Keratinocyte (primary cell): Measurements from ENCODE around the gene LCMT1. TPM values are rescaled to one million over a fixed set of nuclear protein-coding genes. Genes with fewer than 3 reads are reported as not detected.

Experiments
- DNase-seq: peaks from one replicate; pipeline ENCODE4 v3.0.0-alpha.2; 2011; ENCODE audit warnings: low read depth, missing footprints, low spot score
- FAIRE-seq: peaks from 2 replicates; lab custom pipeline; 2011; peaks lifted over from hg19 to GRCh38; lab: Jason Lieb, UNC
- H2AFZ ChIP-seq: 2 replicates; pipeline ENCODE4 v1.6.0; 2012; ENCODE audit warnings: low read length, control low read depth, inconsistent platforms; ENCODE audit not compliant: control insufficient read depth
- H3K27ac ChIP-seq: 2 replicates; pipeline ENCODE4 v1.5.1; 2011; ENCODE audit warnings: low read length; ENCODE audit not compliant: control insufficient read depth, insufficient read depth
- H3K27me3 ChIP-seq: 3 replicates; pipeline ENCODE4 v1.6.0; 2011; ENCODE audit warnings: low read length; ENCODE audit not compliant: control insufficient read depth, insufficient read depth; ENCODE audit errors: extremely low read depth
- H3K36me3 ChIP-seq, 2 experiments: 2 replicates in 1 of 2; 3 replicates in 1 of 2; pipeline ENCODE4 v1.5.1; 2011; ENCODE audit warnings: low read length in 2 of 2, mild to moderate bottlenecking in 1 of 2; ENCODE audit not compliant: control insufficient read depth in 2 of 2, insufficient read depth in 2 of 2; ENCODE audit errors: extremely low read depth in 1 of 2
- H3K4me1 ChIP-seq: 3 replicates; pipeline ENCODE4 v1.5.1; 2011; ENCODE audit warnings: low read length; ENCODE audit not compliant: control insufficient read depth, insufficient read depth; ENCODE audit errors: extremely low read depth
- H3K4me2 ChIP-seq: 3 replicates; pipeline ENCODE4 v1.6.0; 2011; ENCODE audit warnings: low read depth, low read length; ENCODE audit not compliant: control insufficient read depth, insufficient read depth; ENCODE audit errors: extremely low read depth
- H3K4me3 ChIP-seq, 3 experiments: fragments of 200-600 bp in 1 of 3; sonication (generic) in 1 of 3; 2 replicates in 2 of 3; 3 replicates in 1 of 3; pipeline ENCODE4 v1.5.1; 2011 to 2016; ENCODE audit warnings: low read length in 3 of 3, mild to moderate bottlenecking in 3 of 3, control low read depth in 2 of 3, inconsistent platforms in 1 of 3, low read depth in 1 of 3, mixed read lengths in 1 of 3, mixed run types in 1 of 3, moderate library complexity in 1 of 3; ENCODE audit not compliant: control insufficient read depth in 2 of 3, insufficient read depth in 2 of 3; ENCODE audit errors: extremely low read depth in 1 of 3
- H3K79me2 ChIP-seq: 2 replicates; pipeline ENCODE4 v1.6.0; 2012; ENCODE audit warnings: low read length; ENCODE audit not compliant: control insufficient read depth, insufficient read depth
- H3K9ac ChIP-seq: 3 replicates; pipeline ENCODE4 v1.6.0; 2011; ENCODE audit warnings: low read length; ENCODE audit not compliant: control insufficient read depth, insufficient read depth; ENCODE audit errors: extremely low read depth
- H3K9me1 ChIP-seq: 3 replicates; pipeline ENCODE4 v1.6.0; 2011; ENCODE audit warnings: low read length; ENCODE audit not compliant: control insufficient read depth, insufficient read depth; ENCODE audit errors: extremely low read depth
- H3K9me3 ChIP-seq: 2 replicates; pipeline ENCODE4 v1.5.1; 2012; ENCODE audit warnings: low read depth, low read length; ENCODE audit not compliant: control insufficient read depth
- H4K20me1 ChIP-seq: 3 replicates; pipeline ENCODE4 v1.6.0; 2011; ENCODE audit warnings: low read length; ENCODE audit not compliant: control insufficient read depth, insufficient read depth; ENCODE audit errors: extremely low read depth
- CTCF ChIP-seq, 3 experiments: IDR thresholded peaks in 1 of 3; conservative IDR thresholded peaks in 1 of 3; optimal IDR thresholded peaks in 1 of 3; 2 replicates in 2 of 3; 3 replicates in 1 of 3; pipeline versions ENCODE3 to v1.5.1; 2011; ENCODE audit warnings: low read length in 3 of 3, mild to moderate bottlenecking in 3 of 3, moderate library complexity in 2 of 3, control low read depth in 1 of 3, inconsistent platforms in 1 of 3; ENCODE audit not compliant: insufficient read depth in 2 of 3; ENCODE audit errors: extremely low read depth in 1 of 3
- EZH2 ChIP-seq: IDR thresholded peaks from one replicate; pipeline ENCODE4 v1.6.1; 2012; ENCODE audit warnings: inconsistent platforms, mild to moderate bottlenecking, low read length, moderate library complexity
- dilution Hi-C: fragments of 300-500 bp; cut with MboI; formaldehyde crosslinking; loops from one replicate; pipeline ENCODE4 v1.7.0; 2020; ENCODE audit warnings: low sequenced_read_pairs; ENCODE audit not compliant: extremely low pct_ligation_motif_present
- polyA plus RNA-seq, 5 experiments: library from polyadenylated mRNA; depleted of rRNA in 3 of 5; stranded (reverse) in 3 of 5; stranded (forward) in 1 of 5; unstranded in 1 of 5; fragments of >200 nt; gene quantifications; 1 replicate in 1 of 5; 2 replicates in 3 of 5; 3 replicates in 1 of 5; pipeline versions ENCODE4 v1.2.1 to v1.2.3, GENCODE V29; 2011 to 2012; ENCODE audit warnings: missing spikeins in 2 of 5, low read depth in 1 of 5, low replicate concordance in 1 of 5

Gene LCMT1
- polyA plus RNA-seq, 1 donor (not counting 4 experiments of a cell fraction or from before 2014, with no cell fraction given) = 30.3 TPM

- no peak overlapping the region for H3K9ac ChIP-seq
- no peaks in the 10 kb centered on the region for H3K36me3 ChIP-seq
- H2AFZ ChIP-seq = no peak overlapping the region
- H3K27ac ChIP-seq = no peak overlapping the region
- no peaks in the 10 kb centered on the region for H3K79me2 ChIP-seq
- H3K9me1 ChIP-seq = no peaks in the 10 kb centered on the region
- H3K4me1 ChIP-seq = no peaks in the 10 kb centered on the region
- FAIRE-seq (no peak), DNase-seq (no peak)
- no peaks in the 10 kb centered on the region for H4K20me1 ChIP-seq
- TF ChIP-seq EZH2 (no peak), CTCF (optimal IDR thresholded peaks at IDR 0.05 in 1 of 3, IDR thresholded peaks at IDR 0.05 in 1 of 3, conservative IDR thresholded peaks at IDR 0.05 in 1 of 3; ENCODE audit: extremely low read depth in 1 of 3, insufficient read depth in 2 of 3, low read length in 3 of 3) (no peak)
- dilution Hi-C loops = no loop called here
- H3K4me2 ChIP-seq = no peak overlapping the region
- H3K4me3 ChIP-seq = no peak overlapping the region
- no peaks in the 10 kb centered on the region for H3K9me3 ChIP-seq
- H3K27me3 ChIP-seq = no peaks in the 10 kb centered on the region
Measured at GRCh38 chr16:25184771-25185170, 73.2 kb downstream of the LCMT1 start.

DNA sequence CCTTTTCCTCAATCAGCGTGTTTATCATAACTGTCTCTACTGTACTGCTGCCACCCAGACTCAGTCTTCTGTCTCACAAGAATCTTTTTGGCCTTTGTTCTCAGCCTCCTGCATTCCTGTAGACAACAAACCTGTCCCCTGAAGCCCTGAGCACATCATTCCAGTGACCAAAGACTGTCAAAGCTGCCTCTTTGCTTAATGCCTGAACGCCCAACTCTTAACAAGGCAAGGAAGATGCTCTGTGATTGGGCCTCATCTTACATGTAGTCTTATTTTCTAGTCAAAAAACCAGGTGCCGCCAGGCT, 75.9 kb downstream of the LCMT1 start:
- no peak overlapping the region for H3K27ac ChIP-seq
- no peak overlapping the region for H3K4me3 ChIP-seq
- H3K9me3 ChIP-seq = no peaks in the 10 kb centered on the region
- no peaks in the 10 kb centered on the region for H3K36me3 ChIP-seq
- H3K27me3 ChIP-seq = no peaks in the 10 kb centered on the region
- DNase-seq (no peak), FAIRE-seq (no peak)
- peaks cover 2% of the 10 kb centered on the region for H3K4me1 ChIP-seq
- dilution Hi-C loops = no loop called here
- H3K4me2 ChIP-seq = no peak overlapping the region
- TF ChIP-seq CTCF (optimal IDR thresholded peaks at IDR 0.05 in 1 of 3, IDR thresholded peaks at IDR 0.05 in 1 of 3, conservative IDR thresholded peaks at IDR 0.05 in 1 of 3; ENCODE audit: extremely low read depth in 1 of 3, insufficient read depth in 2 of 3, low read length in 3 of 3) (no peak), EZH2 (no peak)
- no peaks in the 10 kb centered on the region for H3K79me2 ChIP-seq
- no peak overlapping the region for H2AFZ ChIP-seq
- H3K9me1 ChIP-seq = no peaks in the 10 kb centered on the region
- H3K9ac ChIP-seq = no peak overlapping the region
- no peaks in the 10 kb centered on the region for H4K20me1 ChIP-seq
